ENCODE results near the gene LRRC45. TPM values are rescaled to one million over a fixed set of nuclear protein-coding genes. Genes with fewer than 3 reads are reported as not detected.

The LRRC45 gene
- total RNA-seq, 1 experiment from 2014 or later: 28.0 TPM

DNA sequence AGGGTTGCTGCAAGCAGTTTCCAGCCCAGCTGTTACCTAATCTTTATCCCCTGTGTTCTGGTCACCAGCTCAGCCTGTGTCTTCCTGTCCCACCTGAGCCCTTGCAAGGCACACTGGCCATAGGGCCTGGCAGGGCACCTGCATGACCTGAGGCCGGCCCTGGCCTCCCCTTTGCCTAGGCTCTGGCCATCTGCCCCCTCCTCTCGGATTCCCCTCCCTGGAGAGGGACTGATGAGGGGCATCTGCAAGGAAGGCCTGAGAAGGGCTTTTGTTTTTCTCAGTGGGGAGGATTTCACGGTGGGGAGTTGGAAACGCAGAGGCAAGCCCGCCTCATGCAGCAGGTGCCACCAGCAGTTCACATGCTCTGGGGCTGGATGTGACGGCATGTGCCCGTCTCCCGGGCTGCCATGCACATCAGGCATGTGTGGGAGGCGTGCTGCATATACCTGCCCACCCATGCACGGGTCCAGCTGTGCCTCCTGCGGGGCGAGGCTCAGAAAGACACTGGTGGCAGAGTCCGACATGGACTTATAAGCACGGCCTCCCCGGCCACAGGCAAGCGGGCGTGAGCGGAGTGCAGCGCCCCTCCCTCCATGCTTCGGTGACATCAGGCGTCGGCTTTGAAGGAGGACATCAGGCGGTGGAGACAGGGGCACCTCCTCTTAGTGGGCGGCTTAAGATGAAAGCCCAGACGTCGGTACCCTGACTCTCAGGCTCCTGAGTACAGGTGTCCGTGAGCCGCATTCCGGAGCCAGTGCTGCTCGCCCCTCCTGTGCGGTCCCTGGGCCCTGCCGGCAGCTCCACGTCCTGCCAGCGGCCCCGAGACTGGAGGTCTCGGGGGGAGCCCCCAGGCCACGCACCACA, 29.1 kb upstream of the LRRC45 start:
- no peak for DNase-seq (ENCODE audit: low spot score)

DNA sequence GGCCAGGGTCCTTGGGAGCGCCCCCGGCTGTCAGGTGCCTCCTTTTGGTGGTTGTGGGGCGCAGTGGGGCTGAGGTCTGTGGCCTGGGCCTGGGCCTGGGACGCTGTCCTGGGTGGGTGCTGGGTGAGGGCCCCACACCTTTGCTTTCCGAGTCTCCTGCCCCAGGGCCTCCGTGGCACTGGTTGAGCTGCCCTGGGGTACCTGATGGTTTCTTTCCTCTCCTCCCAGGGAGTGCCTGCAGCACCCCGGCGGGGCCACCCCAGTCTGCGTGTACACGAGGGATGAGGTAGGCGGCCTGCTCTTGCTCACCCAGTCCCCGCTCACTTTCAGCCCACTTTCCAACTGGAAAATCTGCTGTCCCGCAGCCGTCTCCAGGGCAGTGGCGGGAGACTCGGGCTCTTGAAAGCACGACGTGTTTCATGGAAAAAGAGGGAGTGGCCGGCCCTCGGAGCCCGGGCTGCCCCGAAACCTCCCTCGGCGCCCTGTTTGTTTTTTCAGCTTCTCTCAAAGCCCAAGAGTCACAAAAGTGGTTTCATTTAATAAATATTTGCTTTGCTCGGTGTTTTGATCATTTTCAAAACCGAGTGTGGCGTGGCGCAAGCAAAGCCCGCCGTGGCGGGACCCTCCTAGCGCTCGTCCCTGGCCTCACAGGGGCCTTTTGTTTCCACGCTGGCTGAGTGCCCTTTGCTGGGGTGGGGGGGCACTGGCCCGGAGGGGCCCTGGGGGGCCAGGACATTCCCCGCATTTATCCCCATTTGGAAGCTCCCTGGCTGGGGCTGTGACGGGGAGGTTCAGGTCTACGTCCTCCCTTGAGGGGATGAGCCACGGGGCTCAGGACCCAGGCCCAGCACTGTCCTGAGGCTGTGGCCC, 28.3 kb upstream of the LRRC45 start:
- no peak for DNase-seq (ENCODE audit: low spot score)

DNA sequence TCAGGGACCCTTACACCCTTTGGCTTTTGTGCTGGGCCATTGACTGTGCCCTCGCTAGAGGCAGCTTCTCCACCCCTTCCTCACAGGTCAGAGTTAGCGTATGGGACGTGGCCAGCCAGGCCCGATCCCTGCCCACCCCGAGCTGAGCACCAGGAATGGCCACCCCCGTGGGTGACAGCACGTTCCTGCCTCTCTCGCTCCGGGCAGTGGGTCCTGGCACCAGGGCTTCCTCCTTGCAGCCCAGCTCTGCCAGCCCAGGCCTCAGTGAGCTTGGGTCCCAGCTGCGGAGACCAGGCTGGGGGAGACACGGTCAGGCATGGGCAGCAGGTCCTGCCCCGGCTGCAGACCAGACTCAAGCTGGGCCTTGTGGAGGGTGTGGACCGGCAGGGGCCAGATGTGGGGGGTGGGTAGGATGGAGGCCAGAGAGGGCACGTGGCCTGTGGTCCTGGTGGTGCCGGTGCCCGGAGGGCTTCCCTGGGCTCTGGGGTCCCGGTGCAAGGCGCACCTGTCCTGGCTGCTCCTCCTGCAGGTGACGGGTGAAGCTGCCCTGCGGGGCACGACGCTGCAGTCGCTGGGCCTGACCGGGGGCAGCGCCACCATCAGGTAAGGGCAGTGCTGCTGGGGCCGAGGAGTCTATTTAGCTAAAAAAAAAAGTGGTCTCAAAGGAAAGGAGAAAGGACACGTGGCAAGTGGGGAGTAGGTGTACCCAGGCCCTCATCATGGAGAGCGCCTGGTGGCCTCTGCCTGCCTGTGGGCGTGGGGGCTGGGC, 27.5 kb upstream of the LRRC45 start:
- DNase-seq (ENCODE audit: low spot score): no peak

DNA sequence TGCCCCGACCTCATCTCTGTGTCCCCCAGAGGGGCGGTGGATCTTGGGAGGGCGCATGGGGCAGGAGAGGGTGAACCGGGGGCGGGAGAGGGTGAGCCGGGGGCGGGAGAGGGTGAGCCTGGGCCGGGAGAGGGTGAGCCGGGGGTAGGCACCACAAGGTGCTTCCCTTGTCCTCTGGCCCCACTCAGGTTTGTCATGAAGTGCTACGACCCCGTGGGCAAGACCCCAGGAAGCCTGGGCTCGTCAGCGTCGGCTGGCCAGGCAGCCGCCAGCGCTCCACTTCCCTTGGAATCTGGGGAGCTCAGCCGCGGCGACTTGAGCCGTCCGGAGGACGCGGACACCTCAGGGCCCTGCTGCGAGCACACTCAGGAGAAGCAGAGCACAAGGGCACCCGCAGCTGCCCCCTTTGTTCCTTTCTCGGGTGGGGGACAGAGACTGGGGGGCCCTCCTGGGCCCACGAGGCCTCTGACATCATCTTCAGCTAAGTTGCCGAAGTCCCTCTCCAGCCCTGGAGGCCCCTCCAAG, 26.8 kb upstream of the LRRC45 start:
- no peak for DNase-seq (ENCODE audit: low spot score)

DNA sequence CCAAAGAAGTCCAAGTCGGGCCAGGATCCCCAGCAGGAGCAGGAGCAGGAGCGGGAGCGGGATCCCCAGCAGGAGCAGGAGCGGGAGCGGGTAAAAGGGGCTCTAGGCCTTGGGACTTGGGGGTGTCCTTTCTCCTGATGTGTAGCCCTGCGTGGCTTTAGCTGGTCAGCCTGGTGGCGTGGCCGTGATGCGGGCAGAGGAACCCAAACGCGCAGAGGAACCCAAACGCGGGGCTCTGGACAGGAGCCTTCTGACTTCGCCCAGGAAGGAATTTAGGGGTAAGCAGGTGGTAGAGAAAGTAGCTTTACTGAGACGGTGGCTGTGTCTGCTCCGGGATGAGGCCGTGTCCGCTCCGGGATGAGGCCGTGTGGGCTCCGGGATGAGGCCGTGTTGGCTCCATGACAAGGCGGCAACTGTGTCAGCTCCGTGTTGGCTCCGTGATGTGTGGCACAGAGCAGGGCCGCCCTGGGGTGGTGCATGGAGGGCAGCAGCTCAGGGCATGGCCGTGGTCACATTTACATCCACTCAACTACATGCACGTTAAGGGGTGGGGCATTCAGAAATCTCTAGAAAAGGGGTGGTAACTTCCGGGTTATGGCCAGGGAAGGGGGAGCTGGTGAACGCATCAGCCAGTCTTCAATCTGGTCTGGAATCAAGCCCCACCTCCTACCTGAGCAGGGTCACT, 26.2 kb upstream of the LRRC45 start:
- DNase-seq (ENCODE audit: low spot score): no peak

DNA sequence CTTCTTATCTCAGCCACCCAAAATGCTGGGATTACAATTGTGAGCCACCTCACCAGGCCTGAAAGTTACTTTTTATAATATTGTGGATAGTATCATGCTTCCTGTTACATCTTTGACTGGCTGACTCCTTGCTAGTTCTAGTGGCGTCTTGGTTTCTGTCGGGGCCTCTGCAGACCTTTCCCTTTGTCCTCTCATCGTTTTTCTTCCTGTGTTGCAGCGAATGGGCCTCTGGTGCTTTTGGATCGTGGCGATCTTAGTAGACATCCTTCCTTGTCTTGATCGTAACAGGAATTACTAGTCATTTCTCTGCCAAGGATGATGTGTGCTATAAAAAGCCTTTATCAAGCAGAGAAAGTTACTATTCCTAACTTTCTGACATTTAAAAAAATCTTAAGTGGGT, 24.9 kb upstream of the LRRC45 start:
- DNase-seq (ENCODE audit: low spot score): no peak

DNA sequence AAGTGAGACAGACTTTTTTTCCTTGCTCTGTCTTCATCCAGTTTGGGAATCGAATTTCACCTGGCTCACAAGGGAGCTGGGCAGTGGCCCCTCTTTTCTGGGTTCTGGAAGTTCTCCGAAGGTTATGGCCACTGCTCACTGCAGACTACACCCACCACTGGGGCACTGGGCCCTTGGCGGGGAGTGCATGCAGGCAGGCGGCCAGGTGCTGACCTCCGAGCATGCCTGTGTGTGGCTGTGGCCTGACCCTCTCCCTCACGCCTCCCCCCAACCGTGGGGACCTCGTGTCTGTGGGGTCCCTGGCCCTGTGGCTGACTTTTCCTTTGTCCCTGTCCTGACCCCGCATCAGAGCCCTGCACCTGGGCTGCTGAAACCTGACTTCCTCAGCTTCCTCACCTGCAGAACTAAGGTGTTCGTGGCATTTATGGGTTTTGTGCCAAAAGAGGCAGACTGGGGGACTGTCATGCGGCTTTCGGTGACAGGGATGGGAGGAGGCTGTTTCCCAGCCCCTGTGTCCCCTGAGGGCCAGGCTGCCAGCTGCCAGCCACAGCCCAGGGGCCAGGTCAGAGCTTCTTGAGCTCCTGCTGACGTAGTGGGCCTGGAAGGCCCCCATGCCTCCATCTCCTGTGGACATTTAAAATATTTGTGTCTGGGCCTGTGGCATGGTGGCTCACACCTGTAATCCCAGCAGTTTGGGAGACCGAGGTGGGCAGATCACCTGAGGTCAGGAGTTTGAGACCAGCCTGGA, 24.2 kb upstream of the LRRC45 start:
- no peak for DNase-seq (ENCODE audit: low spot score)

DNA sequence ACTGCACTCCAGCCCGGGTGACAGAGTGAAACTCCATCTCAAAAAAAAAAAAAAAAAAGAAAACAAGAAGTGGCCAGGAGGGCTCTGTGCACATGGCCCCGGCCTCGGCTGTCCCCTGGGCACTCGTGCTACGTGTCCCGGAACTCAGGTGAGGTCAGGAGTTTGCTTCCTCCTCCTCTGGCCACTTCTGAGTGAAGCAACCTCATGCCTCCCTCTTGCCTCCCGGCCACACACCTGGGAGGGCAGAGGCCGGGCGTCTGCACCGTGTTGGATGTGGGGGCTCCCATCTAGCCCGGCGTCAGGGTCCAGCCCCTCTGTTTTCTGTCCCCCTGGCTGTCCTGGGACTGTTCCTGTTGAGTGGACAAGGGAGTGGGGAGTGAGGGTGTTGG, 23.5 kb upstream of the LRRC45 start:
- no peak for DNase-seq (ENCODE audit: low spot score)

DNA sequence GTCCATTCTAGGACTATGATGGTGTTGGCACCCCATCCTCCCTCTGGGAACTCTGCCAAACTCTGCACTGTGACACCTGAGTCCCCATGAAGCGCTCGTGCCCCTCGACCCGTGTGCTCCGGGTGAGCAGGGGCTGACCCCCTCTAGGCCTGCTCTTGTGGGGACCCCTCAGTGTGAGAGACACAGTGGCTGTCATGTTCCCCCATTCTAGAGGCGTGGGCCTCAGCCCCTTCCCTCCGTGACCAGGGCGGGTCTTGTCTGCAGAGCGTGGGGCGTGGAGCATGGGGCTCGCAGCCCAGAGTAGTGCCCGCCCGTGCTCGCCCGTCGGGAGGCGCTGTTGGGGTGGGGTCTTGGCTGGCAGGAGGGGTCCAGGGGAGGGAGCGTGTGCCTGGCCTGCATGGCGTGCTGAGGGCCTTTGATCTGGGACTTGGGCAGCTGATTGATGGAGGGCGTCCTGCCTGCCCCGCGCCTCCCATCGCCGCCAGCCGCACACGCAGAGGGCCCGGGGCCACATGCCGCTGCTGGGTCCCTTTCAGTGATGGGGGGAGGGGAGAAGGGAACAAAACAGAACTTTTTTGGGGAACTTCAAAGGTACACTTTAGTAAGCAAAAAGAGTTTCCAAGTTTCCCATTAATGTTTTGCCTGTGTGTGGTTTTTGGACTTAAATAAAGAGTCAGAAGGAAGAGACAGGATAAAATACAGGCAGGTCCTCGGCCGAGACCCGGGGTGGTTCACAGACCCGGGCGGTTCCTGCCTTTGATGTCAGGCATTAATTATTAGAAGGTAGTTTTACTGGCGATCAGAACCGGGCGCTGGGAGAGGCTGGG, 22.9 kb upstream of the LRRC45 start:
- no peak for DNase-seq (ENCODE audit: low spot score)

DNA sequence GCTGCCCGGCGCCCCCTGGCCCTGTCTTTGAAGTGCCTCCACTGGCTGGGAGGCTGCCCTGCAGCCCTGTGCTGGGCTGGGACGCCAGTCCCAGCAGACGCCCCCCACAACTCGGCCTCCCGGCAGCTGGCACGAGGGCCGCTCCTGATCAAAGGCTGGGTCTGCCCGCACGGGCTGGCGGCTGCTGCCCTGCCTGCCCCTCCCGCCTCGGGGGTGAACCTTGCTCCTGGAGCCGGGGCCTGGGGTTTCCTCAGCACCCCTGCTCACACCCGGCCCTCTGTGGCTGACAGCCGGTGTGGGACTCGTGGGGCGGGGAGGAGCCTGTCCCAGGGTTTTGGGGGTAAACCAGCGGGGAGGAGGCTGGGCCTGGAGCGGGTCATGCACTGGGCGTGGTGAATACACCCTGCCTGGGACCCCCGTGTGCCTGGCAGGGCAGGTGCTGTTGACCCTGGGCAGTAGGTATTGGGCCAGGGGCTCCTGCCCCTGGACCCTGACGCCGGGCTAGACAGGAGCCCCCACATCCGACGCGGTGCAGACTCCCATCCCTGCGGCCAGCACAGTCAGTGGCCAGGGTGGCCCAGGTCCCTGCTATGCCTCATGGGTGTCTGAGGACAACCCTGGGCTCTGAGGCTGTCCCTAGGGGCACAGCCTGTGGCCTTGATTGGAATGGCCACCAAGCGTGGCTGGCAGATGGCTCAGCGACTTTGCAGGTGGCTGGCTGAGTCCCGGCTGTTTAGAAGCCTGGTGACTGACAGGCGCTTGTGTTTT, 22.1 kb upstream of the LRRC45 start:
- no peak for DNase-seq (ENCODE audit: low spot score)

DNA sequence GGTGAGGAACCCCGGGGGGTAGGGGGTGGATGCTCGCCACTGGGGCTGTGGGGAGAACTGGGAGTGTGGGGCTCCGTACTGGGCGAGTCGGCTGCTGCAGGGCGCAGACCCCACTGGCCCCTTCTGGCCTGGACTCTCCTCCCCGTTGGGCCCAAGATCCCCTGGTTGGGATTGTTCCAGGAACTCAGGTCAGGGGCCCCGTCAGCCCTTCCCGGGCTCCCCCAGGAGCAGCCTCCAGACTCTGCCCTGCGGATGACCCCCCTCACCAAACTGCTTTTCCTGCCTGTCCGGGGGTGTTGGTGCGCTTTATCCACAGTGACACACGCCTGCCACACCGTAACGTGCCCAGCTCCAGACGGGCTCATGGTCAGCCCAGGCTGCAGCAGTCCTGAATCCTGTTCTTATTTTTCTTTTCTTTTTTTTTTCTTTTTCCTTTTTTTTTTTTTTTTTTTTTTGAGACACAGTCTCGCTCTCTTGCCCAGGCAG, 21.5 kb upstream of the LRRC45 start:
- DNase-seq (ENCODE audit: low spot score): no peak

DNA sequence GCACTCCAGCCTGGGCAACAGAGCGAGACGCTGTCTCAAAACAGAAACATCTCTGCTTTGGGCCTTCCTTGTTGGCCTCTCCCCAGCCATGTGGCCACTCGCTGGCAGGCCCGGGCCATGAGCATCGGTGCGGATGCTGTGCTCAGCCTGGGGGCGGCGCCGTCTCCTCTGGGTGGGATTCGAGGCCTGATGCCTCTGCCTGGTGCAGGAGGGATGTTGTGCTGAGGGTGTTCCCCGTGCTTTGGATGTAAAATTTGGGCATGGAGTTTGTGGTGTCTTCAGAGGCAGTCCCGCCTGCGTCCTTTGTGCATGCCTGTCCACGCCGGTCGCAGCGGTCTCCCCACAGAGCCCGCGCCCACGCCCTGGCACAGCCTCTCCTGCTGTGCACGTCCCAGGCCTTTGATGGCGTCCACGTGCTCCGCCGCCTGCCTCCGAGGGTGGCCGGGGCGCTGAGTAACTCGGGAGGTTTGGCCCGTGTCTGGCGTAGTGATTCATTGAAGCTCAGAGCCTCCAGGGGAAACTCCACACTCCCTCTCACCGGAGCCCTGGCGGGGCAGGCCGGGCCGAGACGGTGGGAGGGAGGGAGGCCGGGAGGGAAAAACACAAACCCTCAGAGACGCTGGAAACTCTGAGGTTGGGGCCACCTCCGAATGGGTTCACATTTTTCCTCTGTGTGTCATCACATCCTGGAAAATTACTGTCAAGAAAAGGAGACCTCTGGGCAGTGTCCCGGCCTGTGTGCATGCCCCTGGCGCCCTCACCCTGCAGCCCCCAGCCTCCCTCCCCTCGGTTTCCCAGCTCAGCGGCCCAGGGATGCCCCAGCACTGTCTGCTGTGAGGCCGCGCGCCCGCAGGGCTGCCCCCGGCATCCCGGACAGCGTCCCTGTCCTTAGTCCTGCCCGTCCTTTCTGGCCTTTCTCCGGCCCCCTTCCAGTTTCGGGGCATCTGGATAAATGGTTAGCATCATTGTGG, 19.4 kb upstream of the LRRC45 start:
- peak; percentile 94 for DNase-seq (ENCODE audit: low spot score)

DNA sequence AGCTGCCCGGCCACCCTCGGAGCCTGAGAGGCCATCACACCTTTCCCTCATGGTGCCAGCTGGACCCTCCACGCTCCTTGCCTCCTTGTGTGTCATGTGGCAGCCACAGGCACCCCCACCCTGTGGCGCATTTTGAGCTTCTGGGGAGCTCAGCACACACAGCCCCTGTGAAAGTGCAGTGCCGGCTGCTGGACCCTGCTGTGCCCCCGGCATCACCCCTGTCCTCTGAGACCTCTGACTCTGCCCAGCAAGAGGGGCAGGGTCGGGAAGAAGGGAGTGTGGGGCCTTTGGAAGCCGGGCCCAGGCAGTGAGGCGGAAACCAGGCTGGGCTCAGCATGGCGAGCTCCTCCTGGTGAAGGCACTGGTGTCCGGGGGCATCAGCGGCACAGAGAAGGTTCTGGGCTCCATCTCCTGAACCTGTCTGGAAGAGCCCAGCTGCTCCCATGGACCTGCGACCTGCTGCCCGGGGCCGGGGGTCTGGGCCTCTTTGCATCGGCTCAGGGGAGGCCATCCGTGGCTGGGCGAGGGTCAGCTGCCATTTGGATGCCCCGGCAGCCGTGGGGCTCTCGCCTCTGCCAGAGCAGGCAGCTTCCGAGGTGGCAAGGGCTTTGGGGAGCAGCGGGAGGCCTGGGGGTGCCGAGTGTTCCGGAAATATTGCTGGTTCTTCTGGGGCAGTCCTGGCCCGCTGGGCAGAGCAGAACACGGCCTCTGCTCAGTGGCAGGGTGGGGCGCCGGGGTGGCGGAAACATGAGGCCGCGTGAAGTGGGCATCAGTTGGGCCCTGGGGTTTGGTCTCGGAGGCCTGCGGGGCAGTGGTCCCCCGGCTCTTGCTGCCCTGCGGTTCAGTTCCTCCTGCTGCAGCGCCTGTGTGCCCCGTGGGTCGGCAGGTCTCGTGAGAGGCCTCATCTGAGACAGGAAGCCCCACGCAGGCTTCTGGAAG, 18.3 kb upstream of the LRRC45 start:
- DNase-seq (ENCODE audit: low spot score): no peak

DNA sequence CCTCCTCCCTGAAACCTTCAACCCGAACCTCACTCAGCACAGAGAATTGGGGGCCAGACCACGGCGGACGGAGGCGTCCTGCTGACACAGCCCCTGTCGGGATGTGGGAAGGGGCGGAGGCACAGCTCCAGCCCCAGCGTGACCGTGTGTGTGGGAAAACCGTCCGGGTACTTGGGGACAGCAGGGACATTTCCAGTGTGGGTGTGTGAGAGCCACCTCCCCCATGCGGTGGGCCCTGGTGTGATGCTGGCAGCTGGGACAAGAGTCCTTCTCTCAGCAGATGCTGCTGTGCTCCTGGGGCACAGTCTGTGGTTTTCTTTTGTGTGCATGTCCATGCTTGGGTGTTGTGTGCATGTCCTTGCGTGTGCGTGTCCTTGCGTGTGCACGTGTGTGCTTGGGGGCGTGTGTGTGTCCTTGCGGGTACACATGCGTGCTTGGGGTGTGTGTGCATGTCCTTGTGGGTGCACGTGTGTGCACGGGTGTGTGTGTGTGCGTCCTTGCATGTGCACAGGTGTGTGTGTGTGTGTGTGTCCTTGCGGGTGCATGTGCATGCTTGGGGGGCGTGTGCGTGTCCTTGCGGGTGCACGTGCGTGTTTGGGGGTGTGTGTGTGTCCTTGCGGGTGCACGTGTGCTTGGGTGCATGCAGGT, 17.3 kb upstream of the LRRC45 start:
- no peak for DNase-seq (ENCODE audit: low spot score)

DNA sequence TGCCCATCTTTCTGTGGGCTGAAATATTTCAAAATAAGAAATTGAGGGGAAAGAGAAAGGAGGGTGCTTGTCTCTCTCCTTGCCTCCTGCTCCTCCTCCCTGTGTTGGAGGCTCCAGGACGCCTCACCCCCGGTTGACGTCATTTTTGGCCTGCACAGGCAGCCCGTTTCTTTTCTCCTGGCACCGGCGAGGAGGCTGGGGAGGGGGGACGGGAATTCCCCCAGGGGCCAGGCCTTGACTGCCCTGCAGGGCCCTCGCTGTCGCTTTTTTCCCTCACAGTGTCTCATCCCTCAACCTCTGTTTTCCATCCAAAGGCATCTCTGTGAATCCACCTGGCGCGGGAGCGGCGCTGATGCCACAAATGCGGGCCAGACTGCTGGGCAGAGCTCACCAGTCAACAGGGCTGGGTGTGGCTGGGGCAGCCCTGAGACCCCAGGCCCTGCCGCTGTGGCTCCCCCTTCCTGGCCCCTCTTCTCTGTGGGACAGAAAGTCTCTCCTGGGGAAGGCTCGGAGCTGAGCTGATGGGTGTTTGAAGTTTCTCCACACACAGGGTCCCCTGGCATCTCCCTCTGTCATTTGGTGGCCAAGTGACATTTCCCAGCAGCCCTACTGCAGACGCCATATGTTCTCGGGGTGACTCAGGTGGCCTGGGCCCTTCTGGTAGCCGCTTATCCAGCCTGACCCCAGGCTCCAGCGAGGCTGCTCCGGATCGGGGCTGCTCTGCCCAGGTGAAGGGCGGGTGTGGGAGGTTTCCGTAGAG, 16.5 kb upstream of the LRRC45 start:
- DNase-seq (ENCODE audit: low spot score): peak; percentile 67
